ENCODE measurements around the gene HLA-DRB1. TPM values are rescaled to one million over a fixed set of nuclear protein-coding genes. Genes with fewer than 3 reads are reported as not detected.

HLA-DRB1 gene
- total and polyA plus RNA-seq, 2 donors (not counting 3 experiments of a cell fraction or from before 2014, with no cell fraction given) = not detected

DNA sequence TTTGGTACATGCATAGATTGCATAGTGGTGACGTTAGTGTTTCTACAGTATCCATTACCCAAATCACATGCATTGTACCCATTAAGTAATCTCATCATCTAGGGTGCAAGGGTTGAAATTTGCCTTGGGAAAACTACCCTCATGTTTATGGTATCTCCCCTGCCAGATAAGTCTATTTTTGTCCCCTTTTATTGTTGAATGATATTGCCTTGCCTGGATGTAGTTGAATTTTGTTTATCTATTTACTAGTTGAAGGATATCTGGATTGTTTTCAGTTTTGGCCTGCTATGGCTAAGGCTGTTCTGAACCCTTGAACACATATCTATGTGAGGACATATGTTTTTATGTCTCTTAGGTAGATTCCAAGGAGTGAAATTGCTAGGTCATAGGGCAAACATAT is 13.4 kb downstream of the HLA-DRB1 start:
- DNase-seq (ENCODE audit: low read depth, low spot score) (no peak), FAIRE-seq (no peak)

More for the DNA sequence above, 13.4 kb downstream of the HLA-DRB1 start:
- Histone ChIP-seq H3K4me3 (replicated peaks in 1 of 3; ENCODE audit: insufficient read depth in 1 of 3, low read depth in 1 of 3, low read length in 3 of 3) (no peak overlapping the region), H2AFZ (ENCODE audit: low read depth, low read length) (no peak overlapping the region), H3K9me1 (replicated peaks; ENCODE audit: control insufficient read depth, extremely low read depth, insufficient read depth, low read length) (no peaks in the 10 kb centered on the region), H3K9me3 (replicated peaks; ENCODE audit: control insufficient read depth, insufficient read depth, low read length) (no peaks in the 10 kb centered on the region), H3K9ac (replicated peaks; ENCODE audit: extremely low read depth, insufficient read depth, low read length) (no peak overlapping the region), H3K27me3 (ENCODE audit: control insufficient read depth in 2 of 2, insufficient read depth in 2 of 2, low read length in 2 of 2) (peaks cover 0 to 2% of the 10 kb centered on the region in 2 experiments), H3K4me2 (ENCODE audit: insufficient read depth, low read length) (no peak overlapping the region), H3K36me3 (ENCODE audit: control insufficient read depth in 2 of 2, extremely low read depth in 1 of 2, insufficient read depth in 2 of 2, low read length in 2 of 2) (no peaks in the 10 kb centered on the region), H3K79me2 (ENCODE audit: control insufficient read depth, insufficient read depth, low read length) (no peaks in the 10 kb centered on the region), H4K20me1 (replicated peaks; ENCODE audit: control insufficient read depth, extremely low read depth, insufficient read depth, low read length) (no peaks in the 10 kb centered on the region), H3K27ac (ENCODE audit: insufficient read depth, low read depth, low read length) (no peak overlapping the region), H3K4me1 (ENCODE audit: control insufficient read depth, extremely low read depth, insufficient read depth, low read length) (no peaks in the 10 kb centered on the region)
- CTCF ChIA-PET = no interaction called here
- BruUV-seq (replicated peaks) = no TSS peak
- dilution Hi-C loops (cut with MboI; ENCODE audit: extremely low pct_ligation_motif_present, low sequenced_read_pairs) (no loop called here), intact Hi-C loops (cut with micrococcal nuclease) (no loop called here)
- TF ChIP-seq EZH2 (IDR thresholded peaks at IDR 0.05; ENCODE audit: borderline replicate concordance, low read depth, low read length, severe bottlenecking) (no peak), MYC (IDR thresholded peaks at IDR 0.05; ENCODE audit: low read depth, low read length) (no peak), JUN (IDR thresholded peaks at IDR 0.05; ENCODE audit: borderline replicate concordance, insufficient read depth, insufficient read length, low read depth) (no peak), POLR2AphosphoS5 (IDR thresholded peaks at IDR 0.05; ENCODE audit: insufficient read depth, low read depth, low read length) (no peak), GATA2 (IDR thresholded peaks at IDR 0.05; ENCODE audit: insufficient read depth, insufficient read length, low read depth, low read length) (no peak), FOS (IDR thresholded peaks at IDR 0.05; ENCODE audit: borderline replicate concordance, insufficient read depth, low read length) (no peak), POLR2A (IDR thresholded peaks at IDR 0.05; ENCODE audit: low read depth, low read length) (no peak)
- TF ChIP-seq, protein P1, sequence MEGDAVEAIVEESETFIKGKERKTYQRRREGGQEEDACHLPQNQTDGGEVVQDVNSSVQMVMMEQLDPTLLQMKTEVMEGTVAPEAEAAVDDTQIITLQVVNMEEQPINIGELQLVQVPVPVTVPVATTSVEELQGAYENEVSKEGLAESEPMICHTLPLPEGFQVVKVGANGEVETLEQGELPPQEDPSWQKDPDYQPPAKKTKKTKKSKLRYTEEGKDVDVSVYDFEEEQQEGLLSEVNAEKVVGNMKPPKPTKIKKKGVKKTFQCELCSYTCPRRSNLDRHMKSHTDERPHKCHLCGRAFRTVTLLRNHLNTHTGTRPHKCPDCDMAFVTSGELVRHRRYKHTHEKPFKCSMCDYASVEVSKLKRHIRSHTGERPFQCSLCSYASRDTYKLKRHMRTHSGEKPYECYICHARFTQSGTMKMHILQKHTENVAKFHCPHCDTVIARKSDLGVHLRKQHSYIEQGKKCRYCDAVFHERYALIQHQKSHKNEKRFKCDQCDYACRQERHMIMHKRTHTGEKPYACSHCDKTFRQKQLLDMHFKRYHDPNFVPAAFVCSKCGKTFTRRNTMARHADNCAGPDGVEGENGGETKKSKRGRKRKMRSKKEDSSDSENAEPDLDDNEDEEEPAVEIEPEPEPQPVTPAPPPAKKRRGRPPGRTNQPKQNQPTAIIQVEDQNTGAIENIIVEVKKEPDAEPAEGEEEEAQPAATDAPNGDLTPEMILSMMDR (IDR thresholded peaks at IDR 0.05; ENCODE audit: extremely low read depth in 1 of 2, insufficient read depth in 1 of 2, low read depth in 1 of 2, low read length in 2 of 2) = no peak
- TF ChIP-seq, protein P2, sequence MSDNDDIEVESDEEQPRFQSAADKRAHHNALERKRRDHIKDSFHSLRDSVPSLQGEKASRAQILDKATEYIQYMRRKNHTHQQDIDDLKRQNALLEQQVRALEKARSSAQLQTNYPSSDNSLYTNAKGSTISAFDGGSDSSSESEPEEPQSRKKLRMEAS (IDR thresholded peaks at IDR 0.05; ENCODE audit: insufficient read depth, insufficient read length) = no peak
- POLR2A ChIA-PET = no interaction called here
